NB4 (cell line): Measurements from ENCODE around the gene NR3C2.

ENCODE experiments used
- MYC ChIP-seq: IDR thresholded peaks from 2 replicates; pipeline ENCODE4 v1.6.1; 2011; ENCODE audit warnings: low read depth, low read length
- POLR2A ChIP-seq: IDR thresholded peaks from 2 replicates; pipeline ENCODE4 v1.6.1; 2011; ENCODE audit warnings: mild to moderate bottlenecking; ENCODE audit not compliant: insufficient read length; ENCODE audit errors: extremely low read depth
- TF ChIP-seq, protein P1 (sequence below): IDR thresholded peaks from one replicate; pipeline ENCODE4 v1.5.1; 2012; ENCODE audit warnings: low read depth, low read length

GRCh38 chr4:148426643-148427042 is 15.6 kb downstream of the NR3C2 start:
- TF ChIP-seq, protein P1, sequence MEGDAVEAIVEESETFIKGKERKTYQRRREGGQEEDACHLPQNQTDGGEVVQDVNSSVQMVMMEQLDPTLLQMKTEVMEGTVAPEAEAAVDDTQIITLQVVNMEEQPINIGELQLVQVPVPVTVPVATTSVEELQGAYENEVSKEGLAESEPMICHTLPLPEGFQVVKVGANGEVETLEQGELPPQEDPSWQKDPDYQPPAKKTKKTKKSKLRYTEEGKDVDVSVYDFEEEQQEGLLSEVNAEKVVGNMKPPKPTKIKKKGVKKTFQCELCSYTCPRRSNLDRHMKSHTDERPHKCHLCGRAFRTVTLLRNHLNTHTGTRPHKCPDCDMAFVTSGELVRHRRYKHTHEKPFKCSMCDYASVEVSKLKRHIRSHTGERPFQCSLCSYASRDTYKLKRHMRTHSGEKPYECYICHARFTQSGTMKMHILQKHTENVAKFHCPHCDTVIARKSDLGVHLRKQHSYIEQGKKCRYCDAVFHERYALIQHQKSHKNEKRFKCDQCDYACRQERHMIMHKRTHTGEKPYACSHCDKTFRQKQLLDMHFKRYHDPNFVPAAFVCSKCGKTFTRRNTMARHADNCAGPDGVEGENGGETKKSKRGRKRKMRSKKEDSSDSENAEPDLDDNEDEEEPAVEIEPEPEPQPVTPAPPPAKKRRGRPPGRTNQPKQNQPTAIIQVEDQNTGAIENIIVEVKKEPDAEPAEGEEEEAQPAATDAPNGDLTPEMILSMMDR: no peak
- no peak for TF ChIP-seq POLR2A
- no peak for TF ChIP-seq MYC
